Measurements from ENCODE around the gene OR6S1.
"Not testable (repeated sequence)": the region's sequence is repeated elsewhere in the genome, so short reads cannot be mapped to it uniquely, and the experiment has no call there.

The OR6S1 gene

DNA sequence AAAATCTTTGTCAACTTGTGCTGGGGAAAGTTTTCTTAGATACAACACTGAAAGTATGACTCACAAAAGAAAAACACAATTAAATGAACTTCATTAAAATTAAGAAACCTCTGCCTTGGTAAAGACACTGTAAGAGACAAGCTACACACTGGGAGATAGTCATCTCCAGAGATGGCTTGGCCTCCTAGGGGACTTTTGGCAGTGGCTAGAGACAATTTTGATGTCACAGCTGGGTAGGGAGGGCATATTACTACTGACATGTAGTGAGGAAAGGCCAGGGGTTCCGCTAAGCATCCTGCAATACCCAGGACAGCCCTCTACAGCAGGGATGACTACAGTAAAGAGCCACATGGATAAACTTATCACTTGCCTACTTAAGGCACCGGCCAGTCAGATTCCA, 34.2 kb upstream of the OR6S1 start:
- ChIA-PET POLR2A (interaction anchor here (0.6 to 1.2 kb wide), 3 partner anchors 9 to 296 kb away, joined by 3 read pairs; no protein-coding TSS in a partner anchor), CTCF (no interaction called here)
- TF ChIP-seq FOXM1 (IDR thresholded peaks at IDR 0.05; ENCODE audit: borderline replicate concordance) (no peak), FOXA1 (IDR thresholded peaks at IDR 0.05) (no peak), HDGF (IDR thresholded peaks at IDR 0.05; ENCODE audit: borderline replicate concordance) (no peak), L3MBTL2 (conservative IDR thresholded peaks at IDR 0.05) (no peak), CTBP1 (IDR thresholded peaks at IDR 0.05; ENCODE audit: borderline replicate concordance) (no peak), SUZ12 (IDR thresholded peaks at IDR 0.05) (no peak), LEF1 (IDR thresholded peaks at IDR 0.05; ENCODE audit: borderline replicate concordance) (no peak), TARDBP (IDR thresholded peaks at IDR 0.05) (no peak), ZNF384 (IDR thresholded peaks at IDR 0.05) (no peak), FOXK2 (IDR thresholded peaks at IDR 0.05) (no peak)
- no peak for DNase-seq (ENCODE audit: extremely low spot score)

DNA sequence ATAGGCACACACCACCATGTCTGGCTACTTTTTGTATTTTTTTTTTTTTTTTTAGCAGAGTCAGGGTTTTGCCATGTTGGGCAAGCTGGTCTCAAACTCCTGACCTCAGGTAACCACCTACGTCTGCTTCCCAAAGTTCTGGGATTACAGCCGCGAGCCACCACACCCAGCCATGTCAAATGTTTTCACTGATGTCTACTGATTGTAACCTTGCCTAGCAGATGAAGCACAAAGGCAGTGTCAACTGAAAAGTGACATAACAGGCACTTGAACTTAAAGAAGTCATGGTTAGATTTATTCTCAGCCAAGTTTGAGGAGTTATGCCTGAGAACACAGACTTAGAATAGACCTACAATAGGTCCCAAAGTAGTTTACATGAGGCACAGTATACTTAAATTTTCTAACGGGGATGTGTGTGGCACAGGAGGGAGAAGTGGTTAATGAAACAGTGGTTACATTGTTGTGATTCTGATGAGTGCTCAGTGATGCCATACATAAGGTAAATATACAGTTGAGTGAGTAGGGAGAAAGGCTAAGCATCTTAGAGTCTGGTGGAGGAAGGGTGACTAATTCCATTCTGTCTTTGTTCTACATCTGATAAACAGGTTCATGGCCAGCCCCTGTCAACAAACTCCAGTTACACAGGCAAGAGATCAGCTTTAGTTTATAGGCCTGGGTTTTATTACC, 30.2 kb upstream of the OR6S1 start:
- ChIA-PET POLR2A (interaction anchor here (6.3 kb wide), 1 partner anchor 11 kb away, joined by 45 read pairs; the partner anchor contains the start of gene RNASE4), CTCF (no interaction called here)
- no peak for TF ChIP-seq L3MBTL2 (conservative IDR thresholded peaks at IDR 0.05)
- TF ChIP-seq NFRKB (IDR thresholded peaks at IDR 0.05) = no peak
- no peak for DNase-seq (ENCODE audit: extremely low spot score)

DNA sequence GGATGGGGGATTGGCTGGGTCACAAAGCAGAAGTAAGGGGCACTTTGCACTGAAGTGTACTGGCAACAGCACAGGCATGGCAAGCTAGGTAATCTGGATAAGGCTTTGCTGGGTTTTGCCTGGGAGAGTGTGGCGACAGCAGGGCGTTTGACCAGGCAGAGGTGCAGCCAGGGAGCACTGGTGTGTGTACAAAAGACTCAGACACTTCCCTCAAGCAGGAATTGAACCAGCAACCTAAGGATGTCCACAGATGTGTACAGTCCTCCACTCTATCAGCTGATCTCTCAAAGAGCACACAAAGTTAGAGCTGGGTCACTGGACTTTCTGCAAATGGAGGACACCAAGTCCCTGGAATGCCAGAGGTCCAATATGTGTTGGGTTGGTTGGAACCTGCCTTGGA, 27.5 kb upstream of the OR6S1 start:
- DNase-seq (ENCODE audit: extremely low spot score) = no peak
- TF ChIP-seq ZNF384 (IDR thresholded peaks at IDR 0.05) = no peak
- TF ChIP-seq LEF1 (IDR thresholded peaks at IDR 0.05; ENCODE audit: borderline replicate concordance) = no peak
- TF ChIP-seq FOXM1 (IDR thresholded peaks at IDR 0.05; ENCODE audit: borderline replicate concordance) = no peak
- ChIA-PET POLR2A (interaction anchor here (6.3 kb wide), 1 partner anchor 13 kb away, joined by 45 read pairs; the partner anchor contains the start of gene RNASE4), CTCF (interaction anchor here (0.7 kb wide), 1 partner anchor 53 kb away, joined by 3 read pairs; no protein-coding TSS in a partner anchor)

DNA sequence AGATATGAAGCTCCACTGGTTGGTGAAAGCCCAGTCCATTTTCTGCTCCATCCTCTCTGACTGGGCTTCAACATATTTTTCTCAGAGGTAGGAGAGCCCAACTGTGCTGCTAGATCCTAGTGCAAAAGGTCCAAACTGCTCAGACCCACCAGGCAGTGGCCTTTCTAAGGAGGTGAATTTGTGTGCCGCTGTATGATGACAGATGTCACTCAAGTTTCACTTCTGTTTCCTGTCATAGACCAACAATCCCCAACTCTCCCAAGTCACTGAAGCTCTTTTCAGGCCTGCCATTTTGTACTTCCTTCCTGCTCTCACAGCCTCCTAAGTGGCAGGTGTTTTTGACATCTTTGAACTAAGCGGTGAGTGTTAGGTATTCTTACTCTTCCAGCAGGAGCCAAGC, 26.5 kb upstream of the OR6S1 start:
- TF ChIP-seq TARDBP (IDR thresholded peaks at IDR 0.05) (no peak), ARNT (IDR thresholded peaks at IDR 0.05) (no peak), LEF1 (IDR thresholded peaks at IDR 0.05; ENCODE audit: borderline replicate concordance) (no peak), ZNF384 (IDR thresholded peaks at IDR 0.05) (no peak), NFRKB (IDR thresholded peaks at IDR 0.05) (no peak), SP1 (IDR thresholded peaks at IDR 0.05) (no peak), BHLHE40 (IDR thresholded peaks at IDR 0.05; ENCODE audit: borderline replicate concordance) (no peak), FOXK2 (IDR thresholded peaks at IDR 0.05) (no peak), ELF4 (IDR thresholded peaks at IDR 0.05) (no peak), L3MBTL2 (conservative IDR thresholded peaks at IDR 0.05) (no peak), HDGF (IDR thresholded peaks at IDR 0.05; ENCODE audit: borderline replicate concordance) (no peak), SUZ12 (IDR thresholded peaks at IDR 0.05) (no peak)
- TF ChIP-seq, protein P1, sequence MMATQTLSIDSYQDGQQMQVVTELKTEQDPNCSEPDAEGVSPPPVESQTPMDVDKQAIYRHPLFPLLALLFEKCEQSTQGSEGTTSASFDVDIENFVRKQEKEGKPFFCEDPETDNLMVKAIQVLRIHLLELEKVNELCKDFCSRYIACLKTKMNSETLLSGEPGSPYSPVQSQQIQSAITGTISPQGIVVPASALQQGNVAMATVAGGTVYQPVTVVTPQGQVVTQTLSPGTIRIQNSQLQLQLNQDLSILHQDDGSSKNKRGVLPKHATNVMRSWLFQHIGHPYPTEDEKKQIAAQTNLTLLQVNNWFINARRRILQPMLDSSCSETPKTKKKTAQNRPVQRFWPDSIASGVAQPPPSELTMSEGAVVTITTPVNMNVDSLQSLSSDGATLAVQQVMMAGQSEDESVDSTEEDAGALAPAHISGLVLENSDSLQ (IDR thresholded peaks at IDR 0.05) = no peak
- ChIA-PET POLR2A (interaction anchor here (6.3 kb wide), 1 partner anchor 14 kb away, joined by 45 read pairs; the partner anchor contains the start of gene RNASE4), CTCF (interaction anchor here (1.0 kb wide), 1 partner anchor 11 kb away, joined by 3 read pairs; no protein-coding TSS in a partner anchor)

DNA sequence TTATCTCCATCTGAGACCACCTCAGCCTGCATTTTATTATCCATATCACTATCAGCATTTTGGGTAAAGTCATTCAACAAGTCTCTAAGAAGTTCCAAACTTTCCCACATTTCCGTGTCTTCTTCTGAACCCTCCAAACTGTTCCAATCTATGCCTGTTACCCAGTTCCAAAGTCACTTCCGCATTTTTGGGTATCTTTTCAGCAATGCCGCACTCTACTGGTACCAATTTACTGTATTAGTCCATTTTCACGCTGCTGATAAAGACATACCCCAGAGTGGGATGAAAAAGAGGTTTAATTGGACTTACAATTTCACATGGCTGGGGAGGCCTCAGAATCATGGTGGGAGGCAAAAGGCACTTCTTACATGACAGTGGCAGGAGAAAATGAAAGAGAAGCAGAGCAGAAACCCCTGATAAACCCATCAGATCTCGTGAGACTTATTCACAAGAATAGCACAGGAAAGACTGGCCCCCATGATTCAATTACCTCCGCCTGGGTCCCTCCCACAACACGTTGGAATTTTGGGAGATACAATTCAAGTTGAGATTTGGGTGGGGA, 25.0 kb upstream of the OR6S1 start:
- DNase-seq (ENCODE audit: extremely low spot score); CTCF ChIA-PET: not testable (repeated sequence)
- POLR2A ChIA-PET = interaction anchor here (4.2 kb wide), 1 partner anchor 16 kb away, joined by 104 read pairs; the partner anchor contains the start of gene RNASE4

More for the DNA sequence above, 26.5 kb upstream of the OR6S1 start:
- no peak for DNase-seq (ENCODE audit: extremely low spot score)

DNA sequence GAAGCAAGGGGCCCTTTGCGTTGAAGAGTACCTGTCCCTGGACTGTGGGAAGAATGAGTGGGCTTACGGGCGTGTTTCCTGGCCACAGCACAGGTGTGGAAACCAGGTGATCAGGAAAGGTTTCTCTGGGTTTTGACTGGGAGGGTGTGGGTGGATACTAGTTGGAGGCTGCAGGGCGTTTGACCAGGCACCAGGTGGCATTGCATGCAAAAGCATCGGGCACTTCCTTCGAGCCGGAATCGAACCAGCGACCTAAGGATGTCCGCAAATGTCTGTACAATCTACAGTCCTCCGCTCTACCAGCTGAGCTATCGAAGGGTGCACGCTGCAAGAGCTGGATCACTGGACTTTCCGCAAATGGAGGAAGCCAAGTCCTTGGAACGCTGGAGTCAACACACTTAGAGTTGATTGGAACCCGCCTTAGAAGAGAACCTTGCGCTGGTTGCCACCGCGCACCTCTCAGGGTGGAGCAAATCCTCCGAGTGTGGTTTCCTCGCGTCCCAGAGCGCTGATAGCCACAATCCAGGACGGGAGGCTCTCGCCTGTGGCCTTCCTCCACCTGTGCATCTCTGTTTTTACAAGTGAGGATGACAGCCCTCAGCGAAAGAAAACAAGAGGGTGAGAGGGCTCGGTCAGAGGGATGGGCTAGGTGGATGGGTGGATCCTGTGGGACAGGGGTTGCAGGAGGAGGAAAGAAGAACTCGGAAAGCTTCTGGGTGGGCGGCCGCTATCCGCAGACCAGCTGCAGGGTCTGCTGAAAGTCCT, 21.7 kb upstream of the OR6S1 start:
- POLR2A ChIA-PET = interaction anchor here (0.6 to 4.2 kb wide), 6 partner anchors 9 to 51 kb away, joined by 3 to 104 read pairs (median 6); partner anchors contain the start of gene RNASE4
- CTCF ChIA-PET = interaction anchor here (0.6 to 3.3 kb wide), 2 partner anchors 20 to 50 kb away, joined by 3 to 27 read pairs; partner anchors contain the start of gene RNASE4
- TF ChIP-seq HDGF (IDR thresholded peaks at IDR 0.05; ENCODE audit: borderline replicate concordance) (no peak), FOXM1 (IDR thresholded peaks at IDR 0.05; ENCODE audit: borderline replicate concordance) (peak; percentile 54; the same call in 1 of the 2 replicates), FOXA1 (IDR thresholded peaks at IDR 0.05) (no peak), ARNT (IDR thresholded peaks at IDR 0.05) (no peak), LEF1 (IDR thresholded peaks at IDR 0.05; ENCODE audit: borderline replicate concordance) (no peak), L3MBTL2 (conservative IDR thresholded peaks at IDR 0.05) (0 out of 2 replicates have a peak, but pooled peaks have one; percentile 30), ZNF384 (IDR thresholded peaks at IDR 0.05) (no peak), SUZ12 (IDR thresholded peaks at IDR 0.05) (no peak), ELF4 (IDR thresholded peaks at IDR 0.05) (no peak), SP1 (IDR thresholded peaks at IDR 0.05) (no peak)
- TF ChIP-seq, protein P1 (IDR thresholded peaks at IDR 0.05) = no peak
- peak; percentile 74 for DNase-seq (ENCODE audit: extremely low spot score)

All from HEK293T (cell line).